Measurements from ENCODE around the gene GPR179.
A peak's percentile ranks its signal among the peaks of the same experiment; 100 is the strongest.

The GPR179 gene

DNA sequence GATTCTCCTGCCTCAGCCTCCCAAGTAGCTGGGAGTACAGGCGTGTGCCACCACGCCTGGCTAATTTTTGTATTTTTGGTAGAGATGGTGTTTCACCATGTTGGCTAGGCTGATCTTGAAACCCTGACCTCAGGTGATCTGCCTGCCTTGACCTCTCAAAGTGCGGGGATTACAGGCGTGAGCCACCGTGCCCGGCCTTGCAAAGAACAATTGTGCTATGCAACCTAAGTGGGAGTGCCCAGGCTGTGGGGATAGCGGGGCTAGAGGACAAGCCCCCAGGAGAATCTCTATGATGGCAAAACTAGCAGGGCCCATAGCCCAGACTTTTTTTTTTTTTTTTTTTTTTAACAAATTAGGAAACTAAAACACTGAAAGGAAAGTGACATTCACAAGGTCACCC, 2.0 kb upstream of the GPR179 start:
- no peak for DNase-seq

DNA sequence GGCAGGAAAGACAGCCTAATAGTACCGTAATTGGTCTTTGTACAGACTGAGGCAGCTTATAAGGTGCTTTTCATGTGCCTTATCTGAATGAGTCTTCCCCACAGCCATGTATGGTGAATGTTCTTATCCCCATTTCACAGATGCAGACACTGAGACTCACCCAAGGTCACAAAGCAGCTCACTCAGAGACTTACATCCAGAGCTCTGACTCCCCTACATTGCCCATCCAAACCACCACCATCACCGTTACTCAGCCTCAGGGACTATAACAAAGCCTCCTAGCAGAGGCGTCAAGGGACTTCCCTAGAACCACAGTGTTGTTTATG, 627 bp upstream of the GPR179 start:
- DNase-seq: no peak

- DNase-seq: no peak
Measured at GRCh38 chr17:38342886-38343607, 709 bp downstream of the GPR179 start.

- no peak for DNase-seq
Measured at GRCh38 chr17:38341035-38341721, 2.6 kb downstream of the GPR179 start.

DNA sequence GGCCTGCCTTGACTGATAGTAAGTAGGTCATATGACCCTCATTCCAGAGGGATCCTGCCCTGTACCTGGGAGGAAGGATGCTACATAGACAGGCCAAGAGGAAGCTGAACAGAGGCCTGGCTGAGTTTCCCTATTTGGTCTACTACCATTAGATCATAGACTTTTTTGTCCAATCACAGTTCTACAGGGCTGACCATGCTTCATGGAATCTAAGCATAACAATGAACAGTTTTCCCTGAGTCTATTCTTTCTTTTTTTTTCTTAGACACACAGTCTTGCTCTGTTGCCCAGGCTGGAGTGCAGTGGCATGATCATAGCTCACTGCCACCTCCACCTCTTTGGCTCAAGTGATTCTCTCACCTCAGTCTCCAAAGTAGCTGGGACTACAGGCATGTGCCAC, 3.9 kb downstream of the GPR179 start:
- DNase-seq: no peak

GRCh38 chr17:38338535-38338934, 5.2 kb downstream of the GPR179 start:
- no peak for DNase-seq

- DNase-seq: no peak
Measured at GRCh38 chr17:38338053-38338452, 5.7 kb downstream of the GPR179 start.

DNA sequence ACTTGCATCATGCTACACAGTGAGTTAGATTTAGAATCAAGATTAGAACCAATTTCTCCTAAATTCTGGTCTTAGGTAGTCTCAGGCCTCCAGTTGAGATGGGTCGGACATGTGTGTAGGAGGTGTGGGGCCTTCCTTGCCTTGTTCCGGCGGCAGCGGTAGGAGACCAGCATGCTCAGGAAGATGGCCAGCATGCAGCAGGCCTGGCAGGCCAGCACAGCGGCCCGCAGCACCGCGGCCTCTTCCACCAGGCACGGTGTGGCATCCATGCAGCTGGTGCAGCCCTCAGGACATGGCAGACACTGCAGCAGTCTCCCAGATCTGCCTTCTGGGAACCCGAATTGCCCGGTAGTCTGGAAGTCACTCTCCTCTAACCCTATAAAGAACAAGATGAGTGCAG, 6.9 kb downstream of the GPR179 start:
- DNase-seq: no peak

DNA sequence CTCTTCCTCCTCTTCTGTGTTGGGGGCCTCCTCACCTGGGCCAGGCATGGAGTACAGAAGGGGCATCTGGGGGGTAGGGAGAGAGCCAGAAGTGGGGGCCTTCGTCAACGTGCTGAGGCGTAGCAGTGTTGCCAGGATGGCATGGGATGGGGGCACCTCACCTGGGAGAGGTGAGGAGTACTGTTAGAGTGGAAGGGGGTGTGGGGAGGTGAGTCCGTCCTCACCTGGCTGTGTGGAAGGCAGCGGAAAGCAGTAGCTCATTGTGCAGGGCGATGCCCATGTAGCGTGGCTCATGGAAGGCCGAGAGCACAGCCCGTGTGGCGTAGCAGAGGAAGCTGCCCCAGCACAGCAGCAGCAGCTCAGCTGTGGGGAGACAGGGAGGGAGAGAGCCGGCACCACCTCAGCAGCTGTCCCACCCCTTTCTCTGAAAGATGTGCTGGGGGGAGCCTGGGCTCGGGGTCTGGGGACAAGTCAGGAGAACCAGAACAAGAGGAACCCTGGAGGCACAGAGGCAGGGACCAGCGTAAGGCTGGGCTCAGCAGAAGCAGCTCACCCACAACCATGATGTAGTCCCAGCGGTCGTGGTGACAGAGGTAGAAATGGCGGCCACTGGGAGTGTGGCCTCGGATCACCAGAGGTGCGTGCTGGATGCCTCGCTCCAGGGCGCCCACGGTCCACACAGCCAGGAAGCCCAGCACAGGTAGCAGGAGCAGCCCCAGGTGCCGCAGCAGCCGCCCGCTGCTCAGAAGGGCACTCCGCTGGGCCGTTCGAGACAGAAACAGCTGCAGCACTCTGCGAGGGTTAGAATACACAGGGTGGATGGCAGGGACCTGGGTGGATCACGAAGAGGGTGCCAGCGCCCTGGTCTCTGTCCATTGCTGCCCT, 9.0 kb downstream of the GPR179 start:
- no peak for DNase-seq

DNA sequence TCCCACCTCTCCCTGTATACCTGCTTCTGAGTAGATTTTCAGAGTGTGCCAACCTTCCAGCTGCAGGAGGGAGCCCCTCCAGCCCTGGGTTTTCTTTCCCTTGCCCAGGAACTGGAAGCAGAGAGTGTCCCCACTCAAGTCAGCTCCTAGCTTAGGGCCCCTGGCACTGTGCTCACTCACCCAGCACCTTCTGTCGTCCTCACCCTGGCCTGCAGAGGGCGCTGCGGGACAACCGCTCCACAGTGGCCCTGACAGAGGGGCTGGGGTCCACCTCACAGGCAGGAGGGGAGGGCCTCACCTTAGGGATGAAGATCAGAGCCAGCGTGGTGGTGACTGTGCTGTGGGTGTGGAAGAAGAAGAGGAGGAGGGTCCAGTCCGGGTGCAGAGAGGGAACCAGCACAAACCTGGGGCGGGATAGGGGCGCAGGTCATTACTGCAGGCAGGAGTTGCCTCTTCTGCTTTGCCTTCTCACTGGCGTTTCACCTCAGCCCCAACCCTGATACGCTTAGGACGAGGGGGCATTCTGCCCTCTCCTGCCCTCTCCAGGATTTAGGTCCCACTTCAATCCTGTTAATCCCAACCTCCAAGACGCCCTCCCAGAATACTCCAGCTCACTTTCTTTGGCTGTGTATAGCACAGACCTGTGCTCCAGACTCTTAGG, 10.0 kb downstream of the GPR179 start:
- DNase-seq: peak; percentile 19

DNA sequence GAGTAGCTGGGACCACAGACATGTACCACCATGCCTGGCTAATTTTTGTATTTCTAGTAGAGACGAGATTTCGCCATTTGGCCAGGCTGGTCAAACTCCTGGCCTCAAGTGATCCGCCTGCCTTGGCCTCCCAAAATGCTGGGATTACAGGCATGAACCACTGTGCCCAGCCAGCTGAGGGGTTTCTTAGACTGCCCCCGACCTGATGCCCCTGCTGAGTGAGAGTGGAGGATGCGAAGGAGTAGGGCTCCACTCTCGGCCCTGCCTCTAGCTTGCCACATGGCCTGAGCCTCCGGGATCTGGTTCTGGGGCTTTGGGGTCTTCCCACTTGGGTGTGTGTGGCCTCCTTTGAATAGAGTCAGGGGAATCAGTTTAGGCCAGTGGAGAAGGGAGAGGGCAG, 11.0 kb downstream of the GPR179 start:
- no peak for DNase-seq

DNA sequence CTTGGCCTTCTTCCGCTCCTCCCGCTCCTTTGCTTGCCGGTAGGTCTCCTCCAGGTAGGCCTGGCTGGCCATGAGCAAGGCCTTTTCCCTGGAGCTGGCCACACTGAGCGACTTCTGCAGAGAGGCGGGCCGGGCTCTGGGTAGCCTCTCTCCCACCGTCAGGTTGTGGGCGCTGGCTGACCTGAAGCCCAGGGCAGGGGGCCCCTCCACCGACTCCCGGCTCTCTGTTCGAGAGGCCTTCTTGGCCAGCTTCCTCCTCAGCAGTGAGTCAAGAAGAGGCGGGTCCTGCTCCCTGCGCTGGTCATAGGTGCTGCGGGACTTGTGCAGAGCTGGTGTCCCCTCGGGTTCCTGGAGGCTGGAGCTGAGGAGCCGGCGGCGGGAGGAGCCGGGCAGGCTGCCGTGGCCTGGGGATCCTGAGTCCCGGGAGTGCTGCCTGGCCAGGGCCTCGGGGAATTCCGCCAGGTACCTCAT, 12.8 kb downstream of the GPR179 start:
- DNase-seq: no peak

DNA sequence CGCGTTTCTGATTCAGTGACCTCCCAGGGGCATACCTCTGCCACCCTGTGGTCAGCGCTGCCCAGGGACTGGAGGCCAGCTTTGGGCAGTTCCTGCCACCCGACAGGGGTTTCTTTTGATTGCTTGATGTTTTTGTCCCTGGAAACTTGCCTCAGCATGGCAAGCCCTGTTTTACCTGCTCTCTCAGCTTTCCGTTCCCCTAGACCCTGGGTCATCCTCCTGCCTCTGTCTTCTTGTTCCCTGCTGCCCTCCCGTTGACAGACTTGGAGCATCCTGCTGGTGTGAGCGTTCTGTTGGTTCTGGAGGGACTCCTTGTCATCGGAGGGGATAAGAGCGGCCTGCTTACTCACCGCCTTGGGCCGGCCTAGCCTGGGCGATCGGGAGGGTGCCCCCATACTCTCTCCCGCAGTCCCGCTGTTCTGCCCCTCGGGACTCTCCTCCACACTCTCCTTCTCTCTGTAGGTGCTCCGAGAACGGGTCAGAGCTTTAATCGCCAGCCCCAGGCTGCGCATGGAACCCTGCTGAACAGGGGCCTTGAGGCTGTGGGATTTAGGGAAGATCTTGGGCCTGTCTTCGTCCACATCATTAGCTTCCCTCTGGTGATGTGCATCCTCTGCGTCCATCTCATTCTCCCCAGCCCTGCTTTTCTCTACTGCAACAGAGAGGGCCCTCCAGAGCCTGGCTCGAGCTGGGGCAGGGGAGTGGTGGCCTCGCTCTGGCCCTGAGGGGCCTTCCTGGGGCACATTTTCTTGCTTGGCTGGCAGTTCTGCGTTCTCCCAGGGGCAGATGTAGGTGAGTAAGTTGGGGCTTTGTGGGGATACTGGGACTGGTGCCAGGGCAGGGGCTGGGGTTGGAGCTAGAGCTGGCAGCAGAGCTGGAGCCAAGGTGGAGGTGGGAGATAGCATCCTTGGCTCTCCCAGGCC, 13.7 kb downstream of the GPR179 start:
- DNase-seq: no peak

- DNase-seq: no peak
Measured at GRCh38 chr17:38329284-38329683, 14.5 kb downstream of the GPR179 start.

DNA sequence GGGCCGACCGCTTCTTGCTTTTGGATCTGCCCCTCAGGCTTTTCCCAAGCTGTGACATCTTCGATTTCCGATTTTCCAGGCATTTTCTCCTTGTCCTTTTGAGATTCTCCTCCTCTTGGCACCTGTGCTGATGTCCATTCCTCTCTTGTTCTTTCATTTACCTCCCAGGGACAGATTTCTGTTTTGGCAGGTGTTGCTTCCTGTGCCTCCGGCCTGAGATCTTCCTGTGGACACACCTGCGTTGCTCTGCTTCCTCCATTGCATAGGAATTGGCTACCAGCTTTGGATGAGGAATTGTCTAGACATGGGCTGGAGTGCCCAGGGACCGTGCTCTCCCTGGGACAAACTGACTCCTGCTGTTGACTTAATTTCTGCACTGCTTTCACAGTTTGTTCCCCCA, 15.1 kb downstream of the GPR179 start:
- no peak for DNase-seq

GRCh38 chr17:38327936-38328335, 15.8 kb downstream of the GPR179 start:
- no peak for DNase-seq

GRCh38 chr17:38326996-38327792, 16.6 kb downstream of the GPR179 start:
- no peak for DNase-seq

DNA sequence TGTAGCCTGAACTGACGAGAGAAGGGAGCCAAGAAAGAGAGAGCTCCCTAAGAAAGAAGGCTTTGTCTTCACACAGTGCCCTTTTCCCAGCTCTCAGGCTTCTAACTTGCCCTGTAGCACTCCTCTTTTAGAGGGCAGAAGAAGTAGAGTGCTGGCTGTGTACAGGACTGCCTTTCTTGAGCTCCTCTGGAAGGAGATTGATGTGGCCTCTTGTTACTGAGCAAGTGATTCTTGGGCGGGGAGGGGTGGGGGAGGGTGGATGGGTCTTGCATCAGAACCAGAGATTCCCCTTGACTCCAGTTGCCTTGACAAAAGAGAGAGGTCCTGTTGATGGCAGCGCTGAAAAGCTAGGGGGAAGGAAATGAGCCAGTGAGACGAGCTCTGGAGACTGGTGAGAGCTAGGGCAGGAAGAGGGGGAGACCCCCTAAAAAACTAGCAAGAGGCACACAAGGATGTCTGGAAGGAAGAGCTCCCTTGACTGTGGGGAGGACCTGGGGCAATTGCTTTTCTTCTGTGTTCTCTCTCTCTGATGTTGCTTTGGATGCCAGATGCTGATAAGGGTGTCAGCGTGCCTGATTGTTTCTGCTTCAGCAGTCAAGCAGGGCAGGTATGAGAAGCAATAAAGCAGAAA, 18.4 kb downstream of the GPR179 start:
- DNase-seq: no peak

- no peak for DNase-seq
Measured at GRCh38 chr17:38324772-38325171, 19.0 kb downstream of the GPR179 start.

- DNase-seq: no peak
Measured at GRCh38 chr17:38324141-38324697, 19.5 kb downstream of the GPR179 start.
